ENCODE data around the gene HPS5. TPM values are rescaled to one million over a fixed set of nuclear protein-coding genes. Genes with fewer than 3 reads are reported as not detected.

Gene HPS5
- total RNA-seq, 1 experiment from 2014 or later = 15.4 TPM

- no CpG with 5 or more reads among the region's 1 CpG for WGBS (ENCODE audit: extremely low coverage, insufficient read length, low lambda C conversion rate)
- H3K4me3 Mint-ChIP-seq = no peak overlapping the region
Measured at GRCh38 chr11:18285841-18286240, 36.1 kb downstream of the HPS5 start.

More at GRCh38 chr11:18285841-18286240, 36.1 kb downstream of the HPS5 start:
- Histone ChIP-seq H3K23me2 (ENCODE audit: insufficient read length, low read depth, low read length, poor library complexity, severe bottlenecking) (no peaks in the 10 kb centered on the region), H3K79me1 (ENCODE audit: insufficient read depth, low read depth, low read length, poor library complexity, severe bottlenecking) (no peaks in the 10 kb centered on the region), H3K79me2 (ENCODE audit: insufficient read depth, low read length) (no peaks in the 10 kb centered on the region), H4K20me1 (ENCODE audit: control insufficient read depth, insufficient read depth, insufficient read length) (no peaks in the 10 kb centered on the region), H2BK5ac (ENCODE audit: insufficient read length, low read length) (no peak overlapping the region), H2BK120ac (ENCODE audit: low read depth, low read length, poor library complexity, severe bottlenecking) (no peak overlapping the region), H2AFZ (ENCODE audit: low read length) (no peak overlapping the region), H3K14ac (ENCODE audit: insufficient read depth, low read length) (no peak overlapping the region), H3K9ac (ENCODE audit: extremely low read depth, insufficient read length, low read length) (no peak overlapping the region), H2AK5ac (ENCODE audit: insufficient read length, low read length) (no peak overlapping the region), H3K18ac (ENCODE audit: insufficient read length, low read depth, low read length) (no peak overlapping the region), H2BK15ac (ENCODE audit: low read depth, low read length) (no peak overlapping the region), H3K4me2 (ENCODE audit: insufficient read depth, insufficient read length, low read length) (no peak overlapping the region), H2BK20ac (ENCODE audit: low read depth, low read length, poor library complexity, severe bottlenecking) (no peak overlapping the region), H3K9me3 (ENCODE audit: control insufficient read depth, low read depth, low read length) (no peaks in the 10 kb centered on the region), H3T11ph (ENCODE audit: low read length) (no peak overlapping the region), H3K27me3 (ENCODE audit: insufficient read depth, low read length) (no peaks in the 10 kb centered on the region), H3K56ac (ENCODE audit: insufficient read length, low read depth, low read length) (no peak overlapping the region), H4K91ac (ENCODE audit: insufficient read length, low read depth, low read length) (no peak overlapping the region), H3K23ac (ENCODE audit: insufficient read length, low read depth, low read length) (no peak overlapping the region), H4K5ac (ENCODE audit: insufficient read length, low read depth, low read length) (no peak overlapping the region), H3K27ac (ENCODE audit: insufficient read length, low read depth, low read length) (no peak overlapping the region), H3K4me1 (ENCODE audit: insufficient read depth, low read length) (no peaks in the 10 kb centered on the region), H4K8ac (replicated peaks; ENCODE audit: insufficient read length, low read depth, low read length) (no peak overlapping the region), H2BK12ac (ENCODE audit: insufficient read length, low read depth, low read length) (no peak overlapping the region), H3K4ac (ENCODE audit: low read depth, low read length) (no peak overlapping the region)
- no peak overlapping the region for H3K27ac Mint-ChIP-seq
- no peak for TF ChIP-seq CTCF (conservative IDR thresholded peaks at IDR 0.05)
- no peaks in the 10 kb centered on the region for H3K9me3 Mint-ChIP-seq
- H3K36me3 Mint-ChIP-seq (ENCODE audit: insufficient read depth in 1 of 3, low read depth in 3 of 3) = peaks cover 23 to 66% (median 64%) of the 10 kb centered on the region in 3 experiments; a peak in 6 of 7 replicates
- H3K4me1 Mint-ChIP-seq = no peaks in the 10 kb centered on the region
- no peak for DNase-seq
- H3K27me3 Mint-ChIP-seq (ENCODE audit: low read depth) = no peaks in the 10 kb centered on the region

Data from H9 (cell line).